ENCODE data around the gene MDGA2.
"Not testable (repeated sequence)": the region's sequence is repeated elsewhere in the genome, so short reads cannot be mapped to it uniquely, and the experiment has no call there.

MDGA2 gene

GRCh38 chr14:47332939-47333338, 342.5 kb downstream of the MDGA2 start:
- no peak for DNase-seq (ENCODE audit: low read depth in 3 of 3)

- DNase-seq (ENCODE audit: low read depth in 3 of 3), result no peak
Observed at GRCh38 chr14:47332106-47332505, 343.3 kb downstream of the MDGA2 start.

- DNase-seq (ENCODE audit: low read depth in 3 of 3), result no peak
Observed at GRCh38 chr14:47328376-47328775, 347.0 kb downstream of the MDGA2 start.

DNA sequence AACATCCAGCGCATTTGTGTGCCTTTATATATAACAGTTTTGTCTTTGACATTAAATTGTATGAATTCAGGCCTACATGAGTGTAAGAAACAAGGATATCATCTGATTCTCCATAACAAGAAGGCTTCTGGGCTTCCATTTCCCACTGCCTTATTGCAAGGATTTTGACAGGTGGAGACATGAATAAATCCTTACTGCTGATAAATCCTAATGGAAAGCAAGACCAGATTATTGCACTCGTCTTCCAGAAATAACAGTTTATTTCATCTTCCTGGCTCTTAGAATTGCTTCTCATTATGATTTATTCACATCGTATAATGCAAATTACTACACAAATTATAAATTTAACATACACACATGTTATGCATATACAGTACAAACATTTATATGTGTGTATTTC, 348.1 kb downstream of the MDGA2 start:
- no peak for DNase-seq (ENCODE audit: low read depth in 3 of 3)

- no peak for DNase-seq (ENCODE audit: low read depth in 3 of 3)
Observed at GRCh38 chr14:47322751-47323150, 352.7 kb downstream of the MDGA2 start.

DNA sequence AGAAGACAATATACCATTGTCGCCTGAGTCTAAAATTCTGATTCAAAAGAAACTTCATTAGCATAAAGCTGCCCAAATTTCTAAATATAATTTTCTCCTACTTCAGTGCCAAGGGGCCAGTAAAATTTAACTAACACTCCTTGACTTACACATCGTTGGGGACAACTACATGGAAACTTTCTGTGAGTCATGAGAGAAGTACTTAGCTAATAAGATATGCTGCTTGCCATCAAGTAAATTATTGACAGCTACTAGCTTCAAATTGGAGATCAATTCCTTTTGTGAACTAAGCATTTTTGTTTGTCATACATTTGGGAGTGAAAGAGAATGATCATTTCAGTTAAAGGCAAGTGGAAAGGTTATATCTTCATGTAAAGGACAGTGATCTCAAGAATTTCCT, 373.3 kb downstream of the MDGA2 start:
- no peak for DNase-seq (ENCODE audit: low read depth in 3 of 3)

DNA sequence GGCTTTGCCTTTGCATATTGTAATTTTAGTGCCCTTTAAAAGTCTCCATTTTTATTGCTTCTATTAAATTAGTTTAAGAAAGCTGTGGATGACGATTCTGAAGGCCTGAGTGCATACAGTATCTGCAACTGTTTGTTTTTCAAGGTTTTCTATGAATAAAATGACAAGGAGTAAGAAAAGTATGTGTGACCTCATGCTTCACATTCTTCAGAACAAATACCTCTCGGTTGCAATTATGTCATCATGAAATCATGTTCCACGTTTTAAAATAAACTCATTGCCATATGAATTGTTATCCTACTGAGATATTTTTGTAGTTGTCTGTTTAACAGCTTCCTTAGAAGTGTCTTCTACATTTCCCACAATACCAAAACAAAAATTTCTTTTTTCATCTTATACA, 374.6 kb downstream of the MDGA2 start:
- DNase-seq (ENCODE audit: low read depth in 3 of 3), result no peak

DNA sequence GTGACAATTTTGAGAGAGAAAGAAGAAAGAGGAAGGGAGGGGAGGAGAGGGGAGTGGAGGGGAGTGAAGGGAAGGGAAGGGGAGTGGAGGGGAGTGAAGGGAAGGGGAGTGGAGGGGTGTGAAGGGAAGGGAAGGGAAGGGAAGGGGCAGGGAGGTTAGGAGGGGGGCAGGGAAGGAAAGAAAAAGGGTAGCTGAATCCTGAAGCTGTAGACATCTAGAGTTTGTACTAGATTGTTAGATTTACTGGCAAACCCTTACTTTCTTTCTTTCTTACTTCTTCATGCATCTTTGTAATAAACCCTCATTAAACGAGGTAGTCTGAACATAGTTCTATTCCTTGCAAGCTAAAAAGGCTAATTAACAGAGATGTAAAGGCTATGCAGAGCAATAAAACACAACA, 378.0 kb downstream of the MDGA2 start:
- no peak for DNase-seq (ENCODE audit: low read depth in 3 of 3)

DNA sequence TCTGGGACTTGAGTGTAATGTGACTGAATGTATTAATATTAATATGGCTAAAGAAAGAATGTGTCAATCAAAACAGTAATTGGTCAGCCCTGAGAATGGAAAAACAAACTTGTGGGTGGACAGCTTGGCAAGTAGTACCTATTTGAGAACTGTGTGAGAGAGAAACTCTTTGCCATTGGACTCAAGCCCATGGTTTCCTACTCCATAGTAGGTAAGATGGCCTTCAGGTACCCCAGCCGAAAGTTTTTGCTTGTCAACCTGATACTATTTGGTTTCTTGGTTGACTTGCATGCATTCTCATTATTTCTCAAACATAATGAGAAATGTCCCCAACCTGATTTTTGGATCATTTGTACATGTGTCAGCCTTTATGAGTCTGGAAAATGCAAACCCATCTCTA, 391.1 kb downstream of the MDGA2 start:
- no peak for DNase-seq (ENCODE audit: low read depth in 3 of 3)

DNA sequence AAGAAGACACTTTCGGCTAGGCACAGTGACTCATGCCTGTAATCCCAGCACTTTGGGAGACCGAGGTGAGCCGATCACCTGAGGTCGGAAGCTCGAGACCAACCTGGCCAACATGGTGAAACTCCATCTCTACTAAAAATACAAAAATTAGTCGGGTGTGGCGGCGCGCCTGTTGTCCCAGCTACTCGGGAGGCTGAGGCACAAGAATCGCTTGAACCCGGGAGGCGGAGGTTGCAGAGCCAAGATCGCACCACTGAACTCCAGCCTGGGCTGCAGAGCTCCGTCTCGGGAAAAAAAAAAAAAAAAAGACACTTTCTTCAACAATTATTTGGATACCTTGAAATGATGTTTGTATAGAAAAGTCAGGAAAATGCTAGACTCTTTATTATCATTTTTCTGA, 393.6 kb downstream of the MDGA2 start:
- not testable (repeated sequence) for DNase-seq (ENCODE audit: low read depth in 3 of 3)

DNA sequence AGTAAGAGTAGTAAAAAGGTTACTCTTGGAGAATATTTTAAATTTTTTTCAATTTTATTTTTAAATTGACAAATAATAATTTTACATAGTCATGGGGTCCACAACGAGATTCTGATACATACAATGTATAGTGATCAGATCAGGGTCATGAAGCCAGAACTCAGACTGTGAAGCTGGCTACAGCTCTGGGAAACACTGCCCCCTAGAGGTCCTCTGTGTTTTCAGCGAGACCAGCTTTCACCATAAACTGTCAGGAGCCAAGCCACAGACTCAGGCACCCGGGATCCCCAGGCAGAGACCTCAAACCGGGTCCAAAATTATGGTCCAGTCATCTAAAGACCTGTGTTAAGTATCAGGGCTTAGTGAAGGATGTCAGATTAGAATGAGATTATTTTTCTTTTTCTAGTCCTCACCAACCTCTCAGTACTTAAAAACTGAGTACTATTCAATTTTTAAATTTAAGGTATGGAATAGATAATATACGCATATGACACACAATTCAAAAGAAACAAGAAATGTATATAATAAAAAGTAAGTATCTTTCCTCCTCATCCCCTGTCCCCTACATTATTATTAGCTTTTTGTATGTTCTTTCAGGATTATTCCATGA, 397.1 kb downstream of the MDGA2 start:
- DNase-seq (ENCODE audit: low read depth in 3 of 3), result no peak

- DNase-seq (ENCODE audit: low read depth in 3 of 3), result no peak
Observed at GRCh38 chr14:47277703-47278102, 397.7 kb downstream of the MDGA2 start.

- no peak for DNase-seq (ENCODE audit: low read depth in 3 of 3)
Observed at GRCh38 chr14:47276931-47277330, 398.5 kb downstream of the MDGA2 start.

DNA sequence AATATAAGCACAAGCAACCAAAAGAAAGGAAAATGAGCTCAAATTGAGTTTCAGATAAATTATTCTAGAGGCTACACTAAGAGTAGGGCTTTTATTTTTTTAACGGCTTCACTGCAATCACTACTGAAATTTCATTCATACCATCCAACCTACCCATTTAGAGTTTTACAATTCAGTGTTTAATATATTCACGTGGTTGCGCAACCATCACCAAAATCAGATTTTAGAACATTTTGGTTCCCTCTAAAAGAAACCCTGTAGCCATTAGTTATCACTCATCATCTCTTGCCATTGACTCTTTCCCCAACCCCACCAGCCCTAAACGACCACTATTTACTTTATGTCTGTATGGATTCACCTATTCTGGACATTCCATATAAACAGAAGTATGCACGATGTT, 401.5 kb downstream of the MDGA2 start:
- DNase-seq (ENCODE audit: low read depth in 3 of 3), result no peak

- no peak for DNase-seq (ENCODE audit: low read depth in 3 of 3)
Observed at GRCh38 chr14:47270715-47271114, 404.7 kb downstream of the MDGA2 start.

DNA sequence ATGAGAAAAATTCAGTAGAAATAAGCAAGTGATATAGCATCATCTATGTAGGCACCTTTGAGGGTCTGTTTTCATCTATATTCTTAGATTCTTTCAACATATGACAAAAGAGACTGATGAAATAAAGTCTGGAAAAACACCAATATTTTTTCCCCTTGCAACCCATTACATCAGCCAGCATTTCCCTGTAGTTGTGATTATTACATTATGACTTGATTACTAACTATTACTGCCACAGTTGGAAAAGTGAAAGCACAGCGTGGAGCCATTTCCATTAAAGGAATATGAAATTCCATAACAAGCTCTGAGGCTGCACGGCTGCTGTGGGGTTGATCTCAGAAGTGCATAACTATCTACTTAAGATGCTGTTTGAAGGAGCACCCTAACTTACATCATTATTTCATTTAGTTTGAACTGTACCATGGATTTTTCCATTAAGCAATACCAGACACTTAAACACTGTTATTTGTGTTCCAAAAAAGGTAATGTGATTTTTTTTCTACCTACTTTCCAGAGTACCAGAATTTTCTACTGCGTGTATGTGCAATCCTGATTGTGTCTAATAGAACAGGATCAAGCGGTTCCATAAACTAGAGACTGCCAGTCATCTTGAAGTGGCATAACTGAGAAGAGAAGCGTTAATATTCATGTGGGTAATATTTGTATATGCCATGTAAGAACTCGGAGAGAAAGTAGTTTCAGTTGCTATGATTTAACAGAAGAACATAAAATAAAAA, 405.5 kb downstream of the MDGA2 start:
- no peak for DNase-seq (ENCODE audit: low read depth in 3 of 3)

DNA sequence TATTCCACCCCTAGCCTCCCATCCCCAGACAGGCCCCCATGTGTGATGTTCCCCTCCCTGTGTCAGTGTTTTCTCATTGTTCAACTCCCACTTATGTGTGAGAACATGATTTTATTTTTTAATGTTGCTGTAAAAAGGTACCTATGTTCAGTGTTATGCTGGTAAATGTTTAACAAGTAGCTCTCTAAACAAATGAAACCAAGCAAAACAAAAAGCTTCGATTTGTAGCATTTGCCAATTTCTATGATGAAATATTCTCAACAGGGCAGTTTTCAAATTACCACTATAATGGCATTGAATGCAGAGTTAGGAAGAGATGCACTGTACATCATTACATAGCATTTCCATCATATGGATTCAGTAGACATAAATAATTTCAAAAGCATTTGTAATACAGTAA, 410.6 kb downstream of the MDGA2 start:
- DNase-seq (ENCODE audit: low read depth in 3 of 3), result no peak

GRCh38 chr14:47262801-47263200, 412.6 kb downstream of the MDGA2 start:
- no peak for DNase-seq (ENCODE audit: low read depth in 3 of 3)

DNA sequence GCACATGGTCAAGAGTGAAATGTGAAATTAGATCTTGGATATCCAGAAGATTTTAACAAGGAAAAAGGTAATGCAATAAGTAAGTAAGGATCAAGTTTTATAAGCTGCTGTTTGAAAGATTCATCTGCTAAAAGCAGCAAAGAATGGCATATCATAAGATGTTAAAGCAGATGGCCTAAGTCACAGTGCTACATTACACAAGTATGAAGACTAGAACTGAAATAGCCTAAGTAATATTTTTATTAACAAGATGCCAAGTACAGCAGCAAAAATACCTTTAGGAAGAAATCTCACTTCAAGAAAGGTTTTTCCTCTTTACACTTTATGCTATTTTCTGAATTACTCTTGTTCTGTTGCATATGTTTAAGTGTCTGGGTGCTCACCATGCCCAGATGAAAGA, 414.1 kb downstream of the MDGA2 start:
- DNase-seq (ENCODE audit: low read depth in 3 of 3), result no peak

DNA sequence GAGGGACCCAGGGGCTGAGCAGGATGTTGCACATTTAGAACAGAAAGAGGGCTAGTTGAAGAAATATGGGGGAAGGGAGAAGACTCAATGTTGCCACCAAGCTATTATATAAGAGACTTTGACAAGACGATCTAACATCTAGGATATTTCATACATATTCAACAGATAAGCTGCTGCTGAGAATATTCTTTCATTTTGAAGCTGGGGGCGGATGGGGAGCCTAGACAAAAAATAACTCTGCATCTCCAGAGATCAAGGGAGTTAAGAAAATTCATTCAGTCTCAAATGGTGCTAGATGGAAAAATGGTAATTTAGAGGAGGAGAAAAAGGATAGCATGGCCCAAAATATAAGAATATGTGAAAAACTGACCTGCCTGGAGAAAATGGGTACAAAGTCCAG, 415.6 kb downstream of the MDGA2 start:
- DNase-seq (ENCODE audit: low read depth in 3 of 3), result no peak

DNA sequence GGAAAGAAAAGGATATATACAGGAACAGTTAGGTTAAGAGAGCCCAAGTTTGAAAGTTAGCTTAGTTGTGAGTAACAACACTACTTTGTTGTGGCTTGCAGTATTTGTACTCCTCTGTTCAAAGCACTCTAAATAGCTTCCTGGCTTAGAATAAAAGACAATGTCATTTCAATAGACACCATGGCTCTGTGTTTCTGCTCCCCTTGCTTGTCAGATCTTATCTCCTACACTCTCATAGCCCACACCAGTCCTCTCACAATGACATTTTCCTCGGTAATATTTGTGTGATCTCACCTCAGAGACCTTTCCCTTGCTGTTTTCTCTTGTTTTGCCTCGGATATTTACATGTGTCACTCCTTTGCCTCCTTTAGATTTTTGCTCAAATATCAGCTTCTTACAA, 418.4 kb downstream of the MDGA2 start:
- no peak for DNase-seq (ENCODE audit: low read depth in 3 of 3)

- DNase-seq (ENCODE audit: low read depth in 3 of 3), result no peak
Observed at GRCh38 chr14:47252802-47253201, 422.6 kb downstream of the MDGA2 start.

- DNase-seq (ENCODE audit: low read depth in 3 of 3), result no peak
Observed at GRCh38 chr14:47246367-47246766, 429.0 kb downstream of the MDGA2 start.

- not testable (repeated sequence) for DNase-seq (ENCODE audit: low read depth in 3 of 3)
Observed at GRCh38 chr14:47242579-47242978, 432.8 kb downstream of the MDGA2 start.
